NCI-H1092 (cell line): ENCODE results near the gene ANKRD63.
A peak's percentile ranks its signal among the peaks of the same experiment; 100 is the strongest.

Experiments
- DNase-seq: peaks from one replicate; lab custom pipeline; 2025; lab: John Stamatoyannopoulos, UW

Gene ANKRD63

GRCh38 chr15:40279437-40280141 is 3.3 kb downstream of the ANKRD63 start:
- DNase-seq: no peak

GRCh38 chr15:40278026-40278425 is 4.8 kb downstream of the ANKRD63 start:
- no peak for DNase-seq

- no peak for DNase-seq
Observed at GRCh38 chr15:40277471-40277870, 5.4 kb downstream of the ANKRD63 start.

- no peak for DNase-seq
Observed at GRCh38 chr15:40276927-40277326, 5.9 kb downstream of the ANKRD63 start.

GRCh38 chr15:40275954-40276353 is 6.9 kb downstream of the ANKRD63 start:
- DNase-seq: no peak

GRCh38 chr15:40275523-40275922 is 7.3 kb downstream of the ANKRD63 start:
- no peak for DNase-seq

GRCh38 chr15:40274350-40275274 is 8.3 kb downstream of the ANKRD63 start:
- peak; percentile 40 for DNase-seq

- DNase-seq: no peak
Observed at GRCh38 chr15:40273428-40273827, 9.4 kb downstream of the ANKRD63 start.

- DNase-seq: no peak
Observed at GRCh38 chr15:40272485-40273056, 10.3 kb downstream of the ANKRD63 start.

- no peak for DNase-seq
Observed at GRCh38 chr15:40271685-40272484, 11.0 kb downstream of the ANKRD63 start.

GRCh38 chr15:40270246-40270995 is 12.4 kb downstream of the ANKRD63 start:
- no peak for DNase-seq

- no peak for DNase-seq
Observed at GRCh38 chr15:40269604-40270003, 13.3 kb downstream of the ANKRD63 start.

- DNase-seq: no peak
Observed at GRCh38 chr15:40267670-40268069, 15.2 kb downstream of the ANKRD63 start.

GRCh38 chr15:40266828-40267304 is 16.0 kb downstream of the ANKRD63 start:
- no peak for DNase-seq

GRCh38 chr15:40265875-40266274 is 17.0 kb downstream of the ANKRD63 start:
- DNase-seq: no peak

- no peak for DNase-seq
Observed at GRCh38 chr15:40265355-40265754, 17.5 kb downstream of the ANKRD63 start.

- no peak for DNase-seq
Observed at GRCh38 chr15:40264321-40265153, 18.3 kb downstream of the ANKRD63 start.

- DNase-seq: no peak
Observed at GRCh38 chr15:40263024-40263754, 19.7 kb downstream of the ANKRD63 start.

- DNase-seq: no peak
Observed at GRCh38 chr15:40259021-40259420, 23.8 kb downstream of the ANKRD63 start.
